Measurements from ENCODE around the gene SPATA31C1.
"Not testable (repeated sequence)": the region's sequence is repeated elsewhere in the genome, so short reads cannot be mapped to it uniquely, and the experiment has no call there.

SPATA31C1 gene

DNA sequence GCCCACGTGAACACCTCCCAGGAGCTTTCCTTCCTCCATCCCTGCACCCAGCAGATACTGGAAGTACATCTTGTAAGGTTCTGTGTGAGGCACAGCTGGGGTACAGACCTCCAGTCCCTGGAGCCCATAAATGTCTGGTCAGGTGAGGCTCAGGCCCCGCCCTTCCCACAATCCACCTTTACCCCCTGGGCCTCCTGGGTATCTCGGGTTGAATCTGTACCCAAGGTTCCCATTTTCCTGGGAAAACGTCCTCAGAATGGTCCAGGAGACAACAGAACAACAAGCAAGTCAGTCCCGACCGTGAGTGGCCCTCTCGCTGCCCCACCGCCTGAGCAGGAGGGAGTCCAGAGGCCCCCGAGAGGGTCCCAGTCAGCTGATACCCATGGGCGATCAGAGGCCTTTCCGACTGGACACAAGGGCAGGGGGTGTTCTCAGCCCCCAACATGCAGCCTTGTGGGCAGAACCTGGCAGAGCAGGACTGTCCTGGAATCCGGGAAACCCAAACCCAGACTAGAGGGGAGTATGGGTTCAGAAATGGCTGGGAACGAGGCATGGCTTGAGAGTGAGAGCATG is 30.7 kb upstream of the SPATA31C1 start:
- no peak for DNase-seq (ENCODE audit: low read depth in 2 of 2)

GRCh38 chr9:87887661-87888480 is 29.9 kb upstream of the SPATA31C1 start:
- no peak for DNase-seq (ENCODE audit: low read depth in 2 of 2)

DNA sequence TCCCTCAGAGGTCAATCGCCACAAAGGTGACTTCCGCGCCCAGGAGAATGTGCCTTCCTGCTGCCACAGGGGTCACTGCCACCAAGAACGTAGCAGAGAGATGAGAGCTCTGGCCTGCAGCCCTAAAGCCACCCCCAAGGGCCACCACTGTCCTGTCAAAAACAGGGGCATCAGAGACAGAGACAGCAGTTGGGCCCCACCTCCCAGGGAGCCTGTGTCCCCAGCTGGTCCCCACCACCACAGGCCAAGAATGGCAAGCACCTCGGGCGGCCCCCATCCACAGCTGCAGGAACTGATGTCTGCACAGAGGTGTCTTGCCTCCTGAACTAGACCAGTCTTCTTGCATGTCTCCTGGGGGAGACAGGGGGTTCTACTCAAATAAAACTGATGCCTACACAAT is 29.3 kb upstream of the SPATA31C1 start:
- no peak for DNase-seq (ENCODE audit: low read depth in 2 of 2)

DNA sequence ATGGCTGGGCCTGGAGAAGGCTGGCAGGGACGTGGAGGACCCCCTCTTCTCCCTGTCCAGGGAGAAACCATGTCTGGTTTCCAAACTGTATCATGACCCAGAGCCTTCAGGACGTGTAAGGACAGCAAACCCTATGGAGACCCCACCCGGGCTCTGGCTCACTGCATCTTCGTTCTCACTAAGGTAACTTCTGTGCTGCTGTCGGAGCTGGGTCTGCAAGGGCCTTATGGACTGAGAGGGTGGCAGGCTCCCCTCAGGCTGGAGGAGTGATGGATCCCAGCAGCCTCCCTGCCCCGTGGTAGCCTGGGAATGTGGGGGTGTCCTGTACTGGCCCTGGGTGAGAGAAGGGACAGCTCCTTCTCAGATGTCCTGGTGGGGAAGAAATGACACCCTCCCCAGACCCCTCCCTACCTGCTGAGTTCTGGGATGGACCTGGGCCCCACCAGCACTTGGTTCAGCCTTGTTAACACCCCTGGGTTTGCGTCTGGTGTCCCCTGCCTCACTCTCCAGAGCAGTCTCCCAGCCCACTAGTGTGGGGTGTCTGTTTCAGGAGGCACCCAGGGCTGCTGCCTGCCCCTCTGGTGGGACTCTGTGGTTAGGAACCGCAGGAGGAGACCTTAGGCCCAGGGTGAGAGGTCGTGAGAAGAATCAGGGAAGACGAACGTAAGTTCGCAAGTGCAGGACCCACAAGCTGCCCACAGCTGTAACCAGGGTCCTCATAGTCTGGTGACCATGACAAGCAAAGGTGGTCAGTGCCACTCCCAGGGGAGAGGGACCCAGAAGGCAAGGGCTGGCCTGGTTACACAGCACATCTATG is 28.5 kb upstream of the SPATA31C1 start:
- DNase-seq (ENCODE audit: low read depth in 2 of 2): no peak

GRCh38 chr9:87889882-87890252 is 27.9 kb upstream of the SPATA31C1 start:
- no peak for DNase-seq (ENCODE audit: low read depth in 2 of 2)

DNA sequence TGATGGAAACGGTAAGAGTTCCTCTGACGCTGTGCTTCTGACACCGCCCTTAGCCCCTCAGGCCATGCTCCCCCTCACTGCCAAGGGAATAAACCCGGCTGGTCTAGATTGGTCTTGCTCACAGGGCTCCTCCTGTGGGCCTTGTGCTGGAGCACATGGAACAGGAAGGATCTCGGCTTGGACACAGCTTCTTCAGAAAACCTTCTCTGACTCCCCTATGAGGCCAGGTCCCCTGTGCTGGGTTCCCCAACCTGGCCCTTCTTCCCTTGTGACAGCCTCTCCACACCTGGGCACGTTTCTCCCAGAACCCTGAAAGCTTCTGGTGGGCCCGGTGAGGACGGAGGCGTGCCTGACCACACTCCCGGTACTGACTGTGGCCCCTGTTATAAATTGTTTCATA is 26.9 kb upstream of the SPATA31C1 start:
- DNase-seq (ENCODE audit: low read depth in 2 of 2): no peak

- DNase-seq (ENCODE audit: low read depth in 2 of 2): no peak
Measured at GRCh38 chr9:87891754-87892153, 26.0 kb upstream of the SPATA31C1 start.

DNA sequence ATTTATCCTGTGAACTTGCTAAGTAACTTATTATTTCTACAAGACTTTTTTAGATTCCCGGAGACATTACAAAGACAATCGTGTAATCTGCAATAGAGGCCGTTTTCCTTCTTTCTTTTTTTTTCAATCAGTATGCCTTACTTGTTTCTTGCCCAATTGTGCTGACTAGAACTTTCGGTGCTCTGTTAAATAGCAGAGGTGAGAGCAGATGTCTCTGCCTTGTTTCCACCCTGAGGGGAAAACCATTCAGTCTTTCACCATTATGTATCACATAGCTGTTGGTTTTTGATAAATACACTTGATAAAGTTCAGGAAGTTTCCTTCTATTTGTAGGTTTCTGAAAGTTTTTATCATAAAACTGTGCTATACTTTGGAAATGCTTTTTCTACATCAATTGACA is 24.8 kb upstream of the SPATA31C1 start:
- DNase-seq (ENCODE audit: low read depth in 2 of 2): no peak

GRCh38 chr9:87894998-87895625 is 22.6 kb upstream of the SPATA31C1 start:
- DNase-seq (ENCODE audit: low read depth in 2 of 2): no peak

DNA sequence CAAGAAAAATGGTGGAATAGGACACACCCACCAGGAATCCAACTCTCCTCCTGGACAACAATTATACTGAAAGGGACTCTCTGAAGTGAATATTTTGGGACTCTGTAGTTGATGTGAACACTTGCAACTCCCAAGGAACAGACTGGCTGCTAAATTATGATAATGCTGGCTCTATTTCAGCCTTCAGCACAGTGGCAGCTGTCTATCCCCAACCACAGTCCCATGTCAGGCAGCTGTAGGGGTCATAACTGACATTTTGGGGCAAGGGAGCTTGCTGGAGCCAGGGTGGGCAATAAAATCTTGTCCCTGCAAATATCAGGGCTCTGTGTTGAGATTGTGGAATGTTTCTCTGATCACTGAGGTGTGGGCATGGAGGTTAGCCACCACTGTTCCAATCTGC is 20.9 kb upstream of the SPATA31C1 start:
- no peak for DNase-seq (ENCODE audit: low read depth in 2 of 2)

- no peak for DNase-seq (ENCODE audit: low read depth in 2 of 2)
Measured at GRCh38 chr9:87898151-87898550, 19.6 kb upstream of the SPATA31C1 start.

GRCh38 chr9:87902371-87902770 is 15.4 kb upstream of the SPATA31C1 start:
- DNase-seq (ENCODE audit: low read depth in 2 of 2): not testable (repeated sequence)

DNA sequence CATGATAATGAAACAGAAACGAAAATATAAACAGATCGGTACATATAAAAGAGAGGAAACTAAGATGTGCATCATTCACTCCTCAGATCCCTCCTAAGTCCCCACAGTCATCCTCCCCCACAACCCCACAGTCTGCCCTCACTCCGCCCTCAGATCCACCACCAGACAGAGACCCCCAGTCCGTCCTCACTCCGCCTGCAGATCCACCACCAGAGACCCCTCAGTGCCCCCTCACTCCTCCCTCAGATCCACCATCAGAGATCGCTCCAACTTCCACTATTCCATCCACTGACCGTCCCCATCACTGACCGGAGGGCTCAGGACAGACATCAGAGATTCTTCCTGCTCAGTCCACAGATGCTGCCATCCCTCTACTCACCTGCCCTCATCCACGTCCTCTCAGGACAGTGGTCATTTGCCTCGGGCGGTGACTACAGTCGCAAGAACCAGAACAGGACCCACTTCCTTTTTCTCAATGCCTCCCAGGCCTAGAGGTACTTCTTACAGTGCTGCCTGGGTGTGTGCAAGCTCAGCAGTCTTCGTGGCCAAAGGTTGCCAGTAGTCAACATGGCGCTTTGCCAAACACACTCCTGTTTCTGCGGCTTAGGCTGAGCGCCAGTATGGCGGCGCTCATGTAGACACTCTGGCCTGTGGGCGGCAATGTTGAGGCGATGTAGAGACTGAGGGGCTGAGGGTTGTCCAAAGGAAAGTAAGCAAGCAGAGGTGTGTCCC is 8.3 kb upstream of the SPATA31C1 start:
- DNase-seq (ENCODE audit: low read depth in 2 of 2): no peak

- DNase-seq (ENCODE audit: low read depth in 2 of 2): peak; percentile 40 to 42
Measured at GRCh38 chr9:87910821-87911220, 6.9 kb upstream of the SPATA31C1 start.

GRCh38 chr9:87919013-87919412 is 1.3 kb downstream of the SPATA31C1 start:
- not testable (repeated sequence) for DNase-seq (ENCODE audit: low read depth in 2 of 2)

GRCh38 chr9:87921561-87921960 is 3.8 kb downstream of the SPATA31C1 start:
- DNase-seq (ENCODE audit: low read depth in 2 of 2): not testable (repeated sequence)

DNA sequence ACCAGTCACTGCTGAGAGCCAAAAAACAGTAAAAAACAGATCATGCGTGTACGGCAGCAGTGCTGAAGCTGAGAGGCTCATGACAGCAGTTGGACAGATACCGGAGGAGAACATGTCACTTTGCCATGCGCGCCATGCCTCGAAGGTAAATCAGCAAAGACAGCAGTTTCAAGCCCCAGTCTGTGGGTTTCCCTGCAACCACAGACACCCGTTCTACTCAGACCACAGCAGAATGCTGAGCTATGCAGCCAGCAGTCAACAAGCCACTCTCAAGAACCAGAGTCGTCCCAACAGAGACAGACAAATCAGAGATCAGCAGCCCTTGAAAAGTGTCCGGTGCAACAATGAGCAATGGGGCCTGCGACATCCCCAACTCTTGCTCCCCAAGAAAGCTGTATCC is 5.2 kb downstream of the SPATA31C1 start:
- not testable (repeated sequence) for DNase-seq (ENCODE audit: low read depth in 2 of 2)

- not testable (repeated sequence) for DNase-seq (ENCODE audit: low read depth in 2 of 2)
Measured at GRCh38 chr9:87924851-87925250, 7.1 kb downstream of the SPATA31C1 start.

DNA sequence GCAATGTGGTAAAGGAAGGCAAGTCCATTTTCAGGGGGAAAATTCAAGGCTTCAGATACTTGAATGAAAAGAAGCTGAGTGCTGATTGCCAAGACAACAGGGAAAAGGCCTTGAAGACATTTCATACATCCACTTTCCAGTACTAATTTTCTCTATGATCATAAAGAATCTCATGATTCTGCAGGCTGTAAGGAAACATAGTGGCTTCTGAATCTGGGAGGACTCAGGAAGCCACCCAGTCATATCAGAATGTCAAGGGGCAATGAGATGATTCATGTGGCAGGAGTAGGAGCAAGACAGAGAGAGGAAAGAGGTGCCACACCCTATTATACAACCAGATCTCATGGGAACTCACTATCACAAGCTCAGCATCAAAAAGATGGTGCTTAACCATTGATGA is 11.4 kb downstream of the SPATA31C1 start:
- DNase-seq (ENCODE audit: low read depth in 2 of 2): not testable (repeated sequence)

DNA sequence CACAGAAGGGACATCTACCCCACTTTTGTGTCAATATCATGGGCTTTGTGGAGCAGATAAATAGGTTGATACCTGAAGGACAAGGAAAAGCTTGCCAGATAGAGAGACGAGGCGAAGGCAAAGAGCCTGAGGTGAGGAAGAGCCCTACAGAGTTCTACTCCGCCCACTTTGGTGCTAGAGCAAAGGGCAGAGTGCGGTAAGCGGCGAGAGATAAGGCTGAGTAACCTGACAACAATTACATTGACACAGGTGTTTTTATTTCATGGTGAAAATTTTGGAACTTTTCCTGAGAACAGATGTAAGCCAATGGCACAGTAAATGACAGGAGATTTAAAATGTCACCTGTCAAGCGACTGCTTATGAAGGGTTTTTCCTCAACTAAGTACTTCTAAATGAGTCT is 16.7 kb downstream of the SPATA31C1 start:
- DNase-seq (ENCODE audit: low read depth in 2 of 2): not testable (repeated sequence)

- not testable (repeated sequence) for DNase-seq (ENCODE audit: low read depth in 2 of 2)
Measured at GRCh38 chr9:87937352-87937751, 19.6 kb downstream of the SPATA31C1 start.

Data from fibroblast of skin of left quadriceps (primary cell).